B cell (primary cell): Measurements from ENCODE around the gene LMF2. TPM values are rescaled to one million over a fixed set of nuclear protein-coding genes. Genes with fewer than 3 reads are reported as not detected.

Experiments used
- ATAC-seq: fragments of 200-7000 bp; cut with Tn5 transposase; one replicate; pipeline ENCODE4 v1.10.0; 2021; ENCODE audit warnings: low read depth, mild to moderate bottlenecking, moderate number of reproducible peaks, moderate library complexity
- CTCF ChIA-PET: fragments of 350-600 bp; sonication (Branson Sonifier 250); formaldehyde crosslinking; loops from one replicate; lab custom pipeline; 2021; ENCODE audit warnings: antibody characterized with exemption, inconsistent platforms; lab: Charles Lee
- POLR2A ChIA-PET: fragments of 350-600 bp; sonication (Branson Sonifier 250); formaldehyde crosslinking; loops from one replicate; lab custom pipeline; 2021; ENCODE audit warnings: antibody characterized with exemption; lab: Charles Lee
- DNase-seq: peaks from one replicate; pipeline ENCODE4 v3.0.0; 2013
- H2AFZ ChIP-seq: 2 replicates; pipeline ENCODE4 v1.6.1; 2012; ENCODE audit warnings: mild to moderate bottlenecking, low read depth, low read length; ENCODE audit not compliant: insufficient read depth, poor library complexity, severe bottlenecking
- H3K27ac ChIP-seq, 2 donors: 1 replicate in 1 of 2; 2 replicates in 1 of 2; pipeline ENCODE4 v1.5.1; 2012 to 2013; ENCODE audit warnings: low read length in 2 of 2, mild to moderate bottlenecking in 2 of 2, moderate library complexity in 1 of 2
- H3K27me3 ChIP-seq, 4 experiments: fragments of 200-600 bp in 1 of 4; sonication (generic) in 1 of 4; replicated peaks in 1 of 4; 1 replicate in 2 of 4; 2 replicates in 2 of 4; pipeline versions ENCODE4 v1.6.1 to v1.7.0; 2013 to 2016; ENCODE audit warnings: low read length in 3 of 4, mild to moderate bottlenecking in 2 of 4, mixed read lengths in 1 of 4, moderate library complexity in 1 of 4; ENCODE audit not compliant: insufficient read depth in 4 of 4, control insufficient read depth in 3 of 4; ENCODE audit errors: control extremely low read depth in 1 of 4
- H3K36me3 ChIP-seq, 2 experiments: replicated peaks in 1 of 2; 1 replicate in 1 of 2; 2 replicates in 1 of 2; pipeline versions ENCODE4 v1.6.1 to v1.7.1; 2013; ENCODE audit warnings: low read length in 1 of 2; ENCODE audit not compliant: insufficient read depth in 2 of 2, control insufficient read depth in 1 of 2; ENCODE audit errors: control extremely low read depth in 1 of 2, extremely low read depth in 1 of 2
- H3K4me1 ChIP-seq, 2 donors: fragments of 200-600 bp in 1 of 2; sonication (generic) in 1 of 2; 1 replicate in 1 of 2; 2 replicates in 1 of 2; pipeline versions ENCODE4 v1.5.1 to v1.6.1; 2013 to 2017; ENCODE audit warnings: low read length in 2 of 2; ENCODE audit not compliant: control insufficient read depth in 2 of 2, insufficient read depth in 2 of 2
- H3K4me2 ChIP-seq: replicated peaks from 2 replicates; pipeline ENCODE3; 2012; ENCODE audit warnings: mild to moderate bottlenecking, low read depth, low read length; ENCODE audit not compliant: poor library complexity, severe bottlenecking
- H3K4me3 ChIP-seq, 5 experiments: fragments of 200-600 bp in 1 of 5; sonication (generic) in 1 of 5; 1 replicate in 3 of 5; 2 replicates in 2 of 5; pipeline versions ENCODE4 v1.5.1 to v1.7.0; 2011 to 2016; ENCODE audit warnings: low read length in 4 of 5, mild to moderate bottlenecking in 4 of 5, low read depth in 2 of 5, control low read depth in 1 of 5, moderate library complexity in 1 of 5; ENCODE audit not compliant: insufficient read depth in 1 of 5; ENCODE audit errors: control extremely low read depth in 1 of 5, extremely low read depth in 1 of 5
- H3K79me2 ChIP-seq: fragments of 200-600 bp; sonication (generic); one replicate; pipeline ENCODE4 v1.6.0; 2016; ENCODE audit warnings: low read length; ENCODE audit not compliant: control insufficient read depth, insufficient read depth
- H3K9ac ChIP-seq: fragments of 200-600 bp; sonication (generic); 2 replicates; pipeline ENCODE4 v1.6.1; 2017; ENCODE audit warnings: mild to moderate bottlenecking, low read length, moderate library complexity
- H3K9me3 ChIP-seq, 3 donors: one replicate each; pipeline versions ENCODE4 v1.6.1 to v1.7.1; 2013; ENCODE audit warnings: low read length in 2 of 3; ENCODE audit not compliant: control insufficient read depth in 2 of 3, insufficient read depth in 1 of 3; ENCODE audit errors: control extremely low read depth in 1 of 3
- H4K20me1 ChIP-seq: 2 replicates; pipeline ENCODE4 v1.6.0; 2012; ENCODE audit warnings: mild to moderate bottlenecking, low read length; ENCODE audit not compliant: insufficient read depth, control insufficient read depth, poor library complexity, severe bottlenecking
- H3K27ac Mint-ChIP-seq: one replicate; pipeline ENCODE4 v1.8.0; 2021; ENCODE audit warnings: mixed read lengths
- H3K27me3 Mint-ChIP-seq: one replicate; pipeline ENCODE4 v1.8.0; 2021; ENCODE audit warnings: mixed read lengths
- H3K4me1 Mint-ChIP-seq: one replicate; pipeline ENCODE4 v1.8.0; 2021; ENCODE audit warnings: mixed read lengths
- H3K4me3 Mint-ChIP-seq: one replicate; pipeline ENCODE4 v1.8.0; 2021; ENCODE audit warnings: mixed read lengths
- H3K9me3 Mint-ChIP-seq: one replicate; pipeline ENCODE4 v1.8.0; 2022; ENCODE audit warnings: mixed read lengths; ENCODE audit not compliant: insufficient read depth
- EZH2 ChIP-seq: IDR thresholded peaks from 2 replicates; pipeline ENCODE4 v1.6.1; 2012; ENCODE audit warnings: borderline replicate concordance, low read depth, mild to moderate bottlenecking, moderate library complexity, low read length; ENCODE audit not compliant: insufficient read depth, poor library complexity, severe bottlenecking
- WGBS: methylation state at CpG from one replicate; pipeline ENCODE4 v1.1.5; 2013; ENCODE audit warnings: missing lambda C conversion rate; ENCODE audit not compliant: insufficient coverage; 5-methylcytosine and 5-hydroxymethylcytosine counted together
- intact Hi-C: fragments of 100-400 bp; cut with micrococcal nuclease; formaldehyde crosslinking; loops from one replicate; pipeline ENCODE4 v1.10.0; 2022
- polyA plus RNA-seq: library from polyadenylated mRNA; depleted of rRNA; stranded (reverse); fragments of >200 nt; gene quantifications from 2 replicates; pipeline ENCODE4 v1.2.3, GENCODE V29; 2012
- total RNA-seq, 2 donors: library from RNA; stranded (reverse); fragments of 120-200 nt in 1 of 2; gene quantifications; 1 replicate in 1 of 2; 2 replicates in 1 of 2; pipeline versions ENCODE4 v1.2.3 to v1.2.4, GENCODE V29; 2013 to 2022
- TF ChIP-seq, protein P1 (sequence below): fragments of 200-600 bp; IDR thresholded peaks from one replicate; pipeline ENCODE4 v1.8.0; 2022; ENCODE audit warnings: antibody characterized with exemption, mild to moderate bottlenecking

Gene LMF2
- total and polyA plus RNA-seq, 2 donors (not counting 1 experiment from before 2014, with no cell fraction given): 128 to 316 TPM

DNA sequence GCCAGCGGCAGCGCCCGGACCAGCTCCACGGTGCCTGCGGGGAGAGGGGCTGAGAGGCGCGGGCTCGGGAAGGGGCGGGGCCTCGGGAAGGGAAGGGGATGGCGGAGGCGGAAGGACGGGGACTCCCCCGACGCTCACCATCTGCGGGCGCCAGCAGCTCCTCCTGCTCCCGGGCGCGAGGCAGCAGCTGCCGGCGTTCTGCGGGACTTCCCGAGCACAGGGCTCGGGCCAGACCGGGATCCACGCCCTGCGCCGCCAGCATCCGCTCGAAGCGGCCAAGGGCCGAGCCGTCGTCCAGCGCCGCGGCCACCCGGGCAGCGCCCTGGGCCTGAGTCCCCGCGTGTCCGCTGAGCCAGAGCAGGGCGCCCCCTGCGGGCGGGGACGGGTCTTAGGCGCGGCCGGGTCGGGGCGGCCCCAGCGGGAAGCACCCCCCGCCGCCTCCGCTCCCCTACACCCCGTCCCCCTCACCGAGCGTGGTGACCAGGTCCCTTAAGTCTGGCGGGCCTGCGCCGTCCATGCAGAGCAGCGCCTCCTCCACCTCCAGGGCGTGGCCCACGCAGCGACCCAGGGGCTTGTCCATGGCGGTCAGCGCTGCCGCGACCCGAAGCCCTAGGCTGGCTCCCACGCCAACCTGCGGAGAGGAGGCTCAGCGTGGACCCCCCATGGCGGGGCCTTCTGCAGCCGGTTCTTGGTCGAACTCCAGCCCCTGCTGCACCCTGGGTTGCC is 18.8 kb upstream of the LMF2 start:
- ChIA-PET POLR2A (interaction anchor here (0.6 to 5.4 kb wide), 21 partner anchors 8 to 336 kb away, joined by 3 to 104 read pairs (median 9); partner anchors contain the start of genes CHKB, HDAC10, KLHDC7B and LMF2), CTCF (interaction anchor here (0.7 to 5.5 kb wide), 43 partner anchors 9 to 335 kb away, joined by 3 to 81 read pairs (median 6); partner anchors contain the start of genes ADM2, ARSA, CHKB and HDAC10)
- Histone ChIP-seq H3K9ac (peak overlapping the region; percentile 89), H3K4me2 (peak overlapping the region; percentile 98), H3K4me1 (peaks cover 16 to 54% of the 10 kb centered on the region in 2 donors), H3K27ac (peak overlapping the region; percentile 83 to 90), H2AFZ (peak overlapping the region; percentile 78), H3K79me2 (peaks cover 41% of the 10 kb centered on the region), H3K9me3 (peaks cover 0 to 9% (median 0%) of the 10 kb centered on the region in 3 donors), H3K4me3 (peak overlapping the region; percentile 14 to 76 (median 69)), H3K36me3 (peaks cover 0 to 26% of the 10 kb centered on the region in 2 experiments), H4K20me1 (peaks cover 27% of the 10 kb centered on the region), H3K27me3 (no peaks in the 10 kb centered on the region)
- peak; percentile 26 for ATAC-seq
- under 1% methylated on average over 75 of the region's 77 CpGs for WGBS
- Mint-ChIP-seq H3K27ac (peak overlapping the region; percentile 91), H3K4me1 (peaks cover 34% of the 10 kb centered on the region), H3K27me3 (no peaks in the 10 kb centered on the region), H3K9me3 (no peaks in the 10 kb centered on the region), H3K4me3 (peak overlapping the region; percentile 86)
- intact Hi-C loops: loop anchor here (1.0 to 5.0 kb wide), 3 partner anchors 19 to 54 kb away; partner anchors contain the start of genes KLHDC7B and SYCE3
- peak; percentile 93 for DNase-seq
- no peak for TF ChIP-seq EZH2
- TF ChIP-seq, protein P1, sequence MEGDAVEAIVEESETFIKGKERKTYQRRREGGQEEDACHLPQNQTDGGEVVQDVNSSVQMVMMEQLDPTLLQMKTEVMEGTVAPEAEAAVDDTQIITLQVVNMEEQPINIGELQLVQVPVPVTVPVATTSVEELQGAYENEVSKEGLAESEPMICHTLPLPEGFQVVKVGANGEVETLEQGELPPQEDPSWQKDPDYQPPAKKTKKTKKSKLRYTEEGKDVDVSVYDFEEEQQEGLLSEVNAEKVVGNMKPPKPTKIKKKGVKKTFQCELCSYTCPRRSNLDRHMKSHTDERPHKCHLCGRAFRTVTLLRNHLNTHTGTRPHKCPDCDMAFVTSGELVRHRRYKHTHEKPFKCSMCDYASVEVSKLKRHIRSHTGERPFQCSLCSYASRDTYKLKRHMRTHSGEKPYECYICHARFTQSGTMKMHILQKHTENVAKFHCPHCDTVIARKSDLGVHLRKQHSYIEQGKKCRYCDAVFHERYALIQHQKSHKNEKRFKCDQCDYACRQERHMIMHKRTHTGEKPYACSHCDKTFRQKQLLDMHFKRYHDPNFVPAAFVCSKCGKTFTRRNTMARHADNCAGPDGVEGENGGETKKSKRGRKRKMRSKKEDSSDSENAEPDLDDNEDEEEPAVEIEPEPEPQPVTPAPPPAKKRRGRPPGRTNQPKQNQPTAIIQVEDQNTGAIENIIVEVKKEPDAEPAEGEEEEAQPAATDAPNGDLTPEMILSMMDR: peak; percentile 83
